Measurements from ENCODE around the gene DARS1. TPM values are rescaled to one million over a fixed set of nuclear protein-coding genes. Genes with fewer than 3 reads are reported as not detected.

Gene DARS1
- polyA plus RNA-seq, 3 donors = 24.4 to 53.0 (median 46.2) TPM

DNA sequence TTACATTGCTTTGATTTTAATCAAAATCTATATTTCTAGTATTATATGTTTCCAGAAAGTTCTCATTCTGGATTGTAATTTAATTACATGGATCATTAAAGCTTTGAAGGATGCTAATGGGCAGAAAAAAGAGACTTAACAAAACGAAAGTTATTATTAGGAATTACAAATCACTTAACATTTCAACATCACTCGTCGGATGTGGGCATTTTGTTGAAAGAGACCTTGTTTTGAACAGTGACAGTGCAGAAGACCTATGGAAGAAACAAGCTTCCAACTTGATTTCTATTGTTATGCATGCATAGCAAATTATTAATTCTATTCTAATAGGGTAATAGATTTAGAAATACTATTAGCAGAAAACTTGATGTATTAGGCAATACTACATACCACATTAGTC lies 31.4 kb upstream of the DARS1 start:
- TF ChIP-seq, protein P1, sequence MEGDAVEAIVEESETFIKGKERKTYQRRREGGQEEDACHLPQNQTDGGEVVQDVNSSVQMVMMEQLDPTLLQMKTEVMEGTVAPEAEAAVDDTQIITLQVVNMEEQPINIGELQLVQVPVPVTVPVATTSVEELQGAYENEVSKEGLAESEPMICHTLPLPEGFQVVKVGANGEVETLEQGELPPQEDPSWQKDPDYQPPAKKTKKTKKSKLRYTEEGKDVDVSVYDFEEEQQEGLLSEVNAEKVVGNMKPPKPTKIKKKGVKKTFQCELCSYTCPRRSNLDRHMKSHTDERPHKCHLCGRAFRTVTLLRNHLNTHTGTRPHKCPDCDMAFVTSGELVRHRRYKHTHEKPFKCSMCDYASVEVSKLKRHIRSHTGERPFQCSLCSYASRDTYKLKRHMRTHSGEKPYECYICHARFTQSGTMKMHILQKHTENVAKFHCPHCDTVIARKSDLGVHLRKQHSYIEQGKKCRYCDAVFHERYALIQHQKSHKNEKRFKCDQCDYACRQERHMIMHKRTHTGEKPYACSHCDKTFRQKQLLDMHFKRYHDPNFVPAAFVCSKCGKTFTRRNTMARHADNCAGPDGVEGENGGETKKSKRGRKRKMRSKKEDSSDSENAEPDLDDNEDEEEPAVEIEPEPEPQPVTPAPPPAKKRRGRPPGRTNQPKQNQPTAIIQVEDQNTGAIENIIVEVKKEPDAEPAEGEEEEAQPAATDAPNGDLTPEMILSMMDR (IDR thresholded peaks at IDR 0.05) = no peak
- Histone ChIP-seq H3K27me3 (ENCODE audit: control insufficient read depth in 2 of 2, insufficient read depth in 2 of 2, low read length in 2 of 2) (no peaks in the 10 kb centered on the region), H3K36me3 (replicated peaks in 1 of 2; ENCODE audit: control insufficient read depth in 1 of 2, insufficient read depth in 2 of 2, low read length in 2 of 2) (no peaks in the 10 kb centered on the region), H3K79me2 (ENCODE audit: insufficient read depth, low read length) (peaks cover 37% of the 10 kb centered on the region), H2AFZ (ENCODE audit: insufficient read depth, low read depth, low read length, poor library complexity, severe bottlenecking) (no peak overlapping the region), H3K9me3 (replicated peaks in 1 of 2; ENCODE audit: control insufficient read depth in 1 of 2, insufficient read depth in 1 of 2, low read length in 2 of 2) (no peaks in the 10 kb centered on the region), H3K27ac (ENCODE audit: low read depth in 1 of 2, low read length in 2 of 2) (peak overlapping the region; percentile 75 to 85), H3K9ac (ENCODE audit: insufficient read depth, low read length, poor library complexity, severe bottlenecking) (no peak overlapping the region), H3K4me1 (ENCODE audit: control insufficient read depth in 1 of 2, insufficient read depth in 2 of 2, low read length in 2 of 2) (peaks cover 99 to 100% of the 10 kb centered on the region in 2 donors), H3K4me3 (replicated peaks in 1 of 3; ENCODE audit: low read depth in 2 of 3, low read length in 3 of 3) (peak overlapping the region in 1 of 3 experiments; percentile 41), H3K4me2 (replicated peaks; ENCODE audit: extremely low read depth, low read length, poor library complexity, severe bottlenecking) (peak overlapping the region; percentile 51), H4K20me1 (ENCODE audit: insufficient read depth, low read length) (no peaks in the 10 kb centered on the region)
- peaks cover 0 to 2% (median 2%) of the 10 kb centered on the region in 3 donors for H3K27me3 Mint-ChIP-seq (ENCODE audit: low read depth in 3 of 3)
- peaks cover 94% of the 10 kb centered on the region for H3K4me1 Mint-ChIP-seq
- no CpG with 5 or more reads among the region's 3 CpGs for WGBS (ENCODE audit: insufficient coverage)
- H3K36me3 Mint-ChIP-seq = no peaks in the 10 kb centered on the region
- intact Hi-C loops (cut with micrococcal nuclease) = no loop called here
- H3K9me3 Mint-ChIP-seq = no peaks in the 10 kb centered on the region
- DNase-seq = peak; percentile 66 to 75 (median 71)
- peak overlapping the region; percentile 82 to 97 (median 94) for H3K27ac Mint-ChIP-seq
- H3K4me3 Mint-ChIP-seq = no peak overlapping the region

DNA sequence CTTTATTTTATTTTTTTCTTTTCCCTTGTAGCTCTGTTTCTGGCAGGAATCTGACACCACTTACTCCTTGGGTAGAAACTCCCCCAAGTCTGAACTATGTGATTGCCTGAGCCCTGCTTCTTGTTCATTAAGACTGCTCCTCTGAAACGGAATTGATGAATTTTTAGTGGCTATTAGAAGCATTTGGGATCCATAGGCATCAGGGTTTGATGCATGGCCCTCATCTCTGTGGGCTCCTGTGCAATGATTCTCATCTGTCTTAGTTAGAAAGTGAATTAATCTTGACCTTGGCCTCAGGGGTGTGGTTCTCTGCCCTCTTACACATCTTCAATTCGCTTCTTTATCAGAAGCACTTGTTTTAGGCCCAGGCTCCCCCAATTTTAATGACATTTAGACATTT lies 31.0 kb upstream of the DARS1 start:
- peak overlapping the region; percentile 82 to 97 (median 94) for H3K27ac Mint-ChIP-seq
- Histone ChIP-seq H3K36me3 (replicated peaks in 1 of 2; ENCODE audit: control insufficient read depth in 1 of 2, insufficient read depth in 2 of 2, low read length in 2 of 2) (no peaks in the 10 kb centered on the region), H3K27ac (ENCODE audit: low read depth in 1 of 2, low read length in 2 of 2) (peak overlapping the region; percentile 56 to 85), H3K9ac (ENCODE audit: insufficient read depth, low read length, poor library complexity, severe bottlenecking) (no peak overlapping the region), H3K4me3 (replicated peaks in 1 of 3; ENCODE audit: low read depth in 2 of 3, low read length in 3 of 3) (peak overlapping the region in 1 of 3 experiments; percentile 41), H3K4me2 (replicated peaks; ENCODE audit: extremely low read depth, low read length, poor library complexity, severe bottlenecking) (peak overlapping the region; percentile 51), H2AFZ (ENCODE audit: insufficient read depth, low read depth, low read length, poor library complexity, severe bottlenecking) (peak overlapping the region; percentile 6), H3K79me2 (ENCODE audit: insufficient read depth, low read length) (peaks cover 37% of the 10 kb centered on the region), H3K27me3 (ENCODE audit: control insufficient read depth in 2 of 2, insufficient read depth in 2 of 2, low read length in 2 of 2) (no peaks in the 10 kb centered on the region), H3K9me3 (replicated peaks in 1 of 2; ENCODE audit: control insufficient read depth in 1 of 2, insufficient read depth in 1 of 2, low read length in 2 of 2) (no peaks in the 10 kb centered on the region), H4K20me1 (ENCODE audit: insufficient read depth, low read length) (no peaks in the 10 kb centered on the region), H3K4me1 (ENCODE audit: control insufficient read depth in 1 of 2, insufficient read depth in 2 of 2, low read length in 2 of 2) (peaks cover 99 to 100% of the 10 kb centered on the region in 2 donors)
- TF ChIP-seq, protein P1 (IDR thresholded peaks at IDR 0.05) = no peak
- no peaks in the 10 kb centered on the region for H3K36me3 Mint-ChIP-seq
- no peak for DNase-seq
- no peak overlapping the region for H3K4me3 Mint-ChIP-seq
- no peaks in the 10 kb centered on the region for H3K9me3 Mint-ChIP-seq
- intact Hi-C loops (cut with micrococcal nuclease) = no loop called here
- peaks cover 94% of the 10 kb centered on the region for H3K4me1 Mint-ChIP-seq
- 80% methylated on average over 1 of the region's 2 CpGs for WGBS (ENCODE audit: insufficient coverage)
- peaks cover 0 to 2% (median 2%) of the 10 kb centered on the region in 3 donors for H3K27me3 Mint-ChIP-seq (ENCODE audit: low read depth in 3 of 3)
